GM12865 (cell line): Measurements from ENCODE around the gene MYBPC2.

Experiments
- DNase-seq: peaks from one replicate; pipeline ENCODE4 v3.0.0; 2010; ENCODE audit warnings: low read depth
- H3K4me3 ChIP-seq: 2 replicates; pipeline ENCODE4 v1.5.1; 2011; ENCODE audit warnings: mild to moderate bottlenecking, low read depth, low read length, control low read depth
- CTCF ChIP-seq: IDR thresholded peaks from 2 replicates; pipeline ENCODE4 v1.5.1; 2011; ENCODE audit warnings: low read length, control low read depth, low read depth, inconsistent platforms; ENCODE audit not compliant: insufficient read depth; ENCODE audit errors: missing control alignments

MYBPC2 gene

GRCh38 chr19:50460161-50460765 is 27.6 kb downstream of the MYBPC2 start:
- DNase-seq = peak; percentile 91
- peak overlapping the region; percentile 43 for H3K4me3 ChIP-seq

GRCh38 chr19:50461066-50461875 is 28.6 kb downstream of the MYBPC2 start:
- no peak overlapping the region for H3K4me3 ChIP-seq
- peak; percentile 89 for TF ChIP-seq CTCF
- DNase-seq = peak; percentile 89

More at GRCh38 chr19:50460161-50460765, 27.6 kb downstream of the MYBPC2 start:
- peak; percentile 29 for TF ChIP-seq CTCF

DNA sequence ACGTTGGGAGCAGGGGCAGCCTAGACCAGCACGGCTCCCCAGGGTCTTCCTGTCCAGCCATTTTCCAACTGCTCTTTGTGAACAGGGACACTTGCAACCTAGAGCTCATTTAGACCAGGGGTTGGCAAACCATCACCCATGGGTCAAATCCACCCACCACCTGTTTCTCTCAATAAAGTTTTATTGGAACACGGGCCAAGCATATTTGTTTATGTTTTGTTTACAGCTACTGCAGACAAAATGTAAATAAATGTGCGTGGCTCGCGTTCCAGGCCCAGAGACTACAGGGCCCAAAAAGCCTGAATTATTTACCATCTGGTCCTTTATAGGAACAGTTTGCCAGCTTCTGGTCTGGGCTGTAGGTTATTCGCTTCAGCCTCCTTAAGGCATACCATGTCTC is 30.3 kb downstream of the MYBPC2 start:
- no peak for DNase-seq
- no peak for TF ChIP-seq CTCF

DNA sequence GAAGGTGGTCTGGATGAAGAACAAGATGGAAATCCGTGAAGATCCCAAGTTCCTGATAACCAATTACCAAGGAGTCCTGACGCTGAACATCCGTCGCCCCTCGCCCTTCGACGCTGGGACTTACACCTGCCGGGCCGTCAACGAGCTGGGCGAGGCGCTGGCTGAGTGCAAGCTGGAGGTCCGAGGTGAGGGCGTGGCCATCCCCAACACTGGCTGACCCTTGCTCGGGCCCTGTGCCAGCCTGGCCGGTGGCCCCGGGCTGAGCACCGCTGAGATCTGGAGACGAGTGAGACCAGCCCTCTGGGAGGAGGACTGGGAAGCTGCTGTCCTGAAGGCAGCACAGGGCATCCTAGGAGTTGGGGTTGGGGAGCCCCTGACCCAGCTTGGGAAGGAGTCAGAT is 31.7 kb downstream of the MYBPC2 start:
- DNase-seq = no peak
- H3K4me3 ChIP-seq = no peak overlapping the region
- TF ChIP-seq CTCF = no peak

More for the DNA sequence above, 30.3 kb downstream of the MYBPC2 start:
- H3K4me3 ChIP-seq = no peak overlapping the region

DNA sequence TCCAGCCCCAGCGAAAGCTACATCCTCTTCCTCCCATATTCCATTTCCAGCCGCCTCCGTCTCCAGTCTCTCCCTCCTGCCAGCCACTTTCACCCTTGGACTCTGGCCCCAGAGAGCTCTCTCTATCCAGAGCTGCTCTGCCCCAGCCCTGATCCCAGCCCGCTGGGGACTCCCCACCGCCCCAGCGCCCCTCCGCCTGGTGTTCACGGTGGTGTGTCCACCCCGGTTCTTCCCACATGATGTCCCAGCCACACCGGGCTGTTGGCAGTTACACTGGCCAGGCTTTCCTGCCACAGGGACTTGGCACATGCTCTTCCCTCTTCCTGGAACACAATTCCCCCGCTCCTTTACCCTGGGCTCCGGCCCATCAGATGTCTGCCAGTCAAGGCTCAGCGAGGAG is 32.3 kb downstream of the MYBPC2 start:
- no peak for DNase-seq

DNA sequence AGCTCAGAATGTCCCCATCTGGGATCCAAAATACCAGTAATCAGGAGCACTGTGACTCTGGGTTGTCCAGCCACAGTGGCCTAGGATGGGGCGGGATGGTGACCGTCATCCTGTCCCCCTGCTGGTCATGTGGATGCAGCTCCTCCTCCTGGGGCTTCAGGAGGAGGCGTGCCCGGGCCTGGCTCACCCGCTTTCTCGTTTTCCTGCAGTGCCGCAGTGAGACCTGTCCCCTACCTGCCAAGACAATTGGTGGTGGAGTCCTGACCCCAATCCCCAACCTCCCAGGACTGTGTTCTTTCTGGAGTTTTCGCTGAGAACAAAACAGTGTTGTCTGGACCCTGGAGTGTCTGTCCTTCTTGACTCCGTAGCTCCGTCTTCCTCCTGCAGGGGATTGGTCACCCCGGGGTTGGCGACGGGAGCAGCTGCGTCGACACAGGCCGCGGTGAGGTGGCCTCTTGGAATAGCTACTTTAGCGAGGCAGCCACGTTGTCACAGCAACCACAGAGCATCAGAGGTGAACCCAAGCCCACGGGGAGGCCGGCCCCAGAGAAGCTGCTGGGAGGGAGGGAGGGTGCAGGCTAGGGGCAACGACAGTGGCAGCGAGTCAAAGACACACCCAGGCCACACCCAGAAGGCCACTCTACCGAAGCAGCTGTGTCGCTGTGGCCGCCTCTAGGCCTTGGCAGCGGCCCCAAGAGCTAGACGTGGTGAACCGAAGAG is 33.5 kb downstream of the MYBPC2 start:
- no peak for DNase-seq
- H3K4me3 ChIP-seq = no peak overlapping the region
- peak; percentile 16 for TF ChIP-seq CTCF

More for the DNA sequence above, 32.3 kb downstream of the MYBPC2 start:
- H3K4me3 ChIP-seq = no peak overlapping the region
- no peak for TF ChIP-seq CTCF
